Rectal smooth muscle tissue (tissue), 1 donor: ENCODE results near the gene MMP24OS.

Source experiments
- H3K27ac ChIP-seq: one replicate; pipeline ENCODE4 v1.7.0; 2013; ENCODE audit warnings: low read depth, low read length, inconsistent platforms
- H3K27me3 ChIP-seq: one replicate; pipeline ENCODE4 v1.7.0; 2013; ENCODE audit warnings: low read length; ENCODE audit not compliant: control insufficient read depth, insufficient read depth
- H3K36me3 ChIP-seq: one replicate; pipeline ENCODE4 v1.7.0; 2013; ENCODE audit warnings: low read length; ENCODE audit not compliant: control insufficient read depth, insufficient read depth
- H3K4me1 ChIP-seq: one replicate; pipeline ENCODE4 v1.7.0; 2013; ENCODE audit warnings: low read length; ENCODE audit not compliant: control insufficient read depth, insufficient read depth
- H3K4me3 ChIP-seq: one replicate; pipeline ENCODE4 v1.7.0; 2013; ENCODE audit warnings: low read length
- H3K9ac ChIP-seq: one replicate; pipeline ENCODE4 v1.7.0; 2013; ENCODE audit warnings: low read length

The MMP24OS gene

DNA sequence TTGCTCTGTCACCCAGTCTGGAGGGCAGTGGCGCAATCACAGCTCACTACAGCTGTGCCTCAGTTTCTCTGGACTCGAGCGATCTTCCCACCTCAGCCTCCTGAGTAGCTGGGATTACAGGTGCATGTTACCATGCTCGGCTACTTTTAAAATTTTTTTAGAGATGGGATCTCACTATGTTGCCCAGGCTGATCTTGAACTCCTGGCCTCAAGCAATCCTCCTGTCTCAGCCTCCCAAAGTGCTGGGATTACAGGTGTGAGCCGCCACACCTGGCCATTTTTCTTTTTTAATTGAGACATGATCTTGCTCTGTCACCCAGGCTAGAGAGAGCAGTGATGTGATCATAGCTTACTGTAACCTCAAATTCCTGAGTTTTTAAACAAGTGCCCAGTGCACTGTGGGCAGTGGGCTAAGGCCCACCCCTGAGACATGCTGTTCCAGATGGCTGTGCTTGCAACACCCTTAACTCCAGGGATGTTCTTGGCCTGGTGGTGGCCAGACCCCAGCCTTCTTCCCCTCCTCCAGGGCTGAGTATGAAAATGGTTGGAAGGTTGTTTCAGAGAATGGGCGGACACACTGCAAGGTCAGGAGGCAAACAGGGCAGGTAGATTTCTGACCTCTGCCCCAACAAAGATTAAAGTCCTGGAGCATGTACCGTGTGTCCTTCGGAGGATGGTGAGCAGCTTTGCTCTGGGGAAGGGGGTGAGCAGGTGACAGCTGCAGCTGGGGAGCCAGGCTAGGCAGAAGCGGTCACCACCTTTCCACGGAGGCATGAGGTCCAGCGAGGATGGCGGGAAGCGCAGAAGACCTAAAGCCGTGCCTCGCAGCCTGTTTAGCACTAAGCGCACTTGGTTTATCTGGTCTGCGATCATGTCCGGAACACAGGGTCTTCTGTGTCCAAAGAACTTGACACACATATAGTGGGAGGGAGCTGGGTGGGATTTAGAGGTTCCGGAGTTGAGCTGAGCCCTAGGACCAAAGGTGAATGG, 15.7 kb upstream of the MMP24OS start:
- H3K4me1 ChIP-seq = no peaks in the 10 kb centered on the region
- H3K27ac ChIP-seq = no peak overlapping the region
- H3K9ac ChIP-seq = no peak overlapping the region
- H3K36me3 ChIP-seq = no peaks in the 10 kb centered on the region
- peaks cover 2% of the 10 kb centered on the region for H3K27me3 ChIP-seq
- no peak overlapping the region for H3K4me3 ChIP-seq

DNA sequence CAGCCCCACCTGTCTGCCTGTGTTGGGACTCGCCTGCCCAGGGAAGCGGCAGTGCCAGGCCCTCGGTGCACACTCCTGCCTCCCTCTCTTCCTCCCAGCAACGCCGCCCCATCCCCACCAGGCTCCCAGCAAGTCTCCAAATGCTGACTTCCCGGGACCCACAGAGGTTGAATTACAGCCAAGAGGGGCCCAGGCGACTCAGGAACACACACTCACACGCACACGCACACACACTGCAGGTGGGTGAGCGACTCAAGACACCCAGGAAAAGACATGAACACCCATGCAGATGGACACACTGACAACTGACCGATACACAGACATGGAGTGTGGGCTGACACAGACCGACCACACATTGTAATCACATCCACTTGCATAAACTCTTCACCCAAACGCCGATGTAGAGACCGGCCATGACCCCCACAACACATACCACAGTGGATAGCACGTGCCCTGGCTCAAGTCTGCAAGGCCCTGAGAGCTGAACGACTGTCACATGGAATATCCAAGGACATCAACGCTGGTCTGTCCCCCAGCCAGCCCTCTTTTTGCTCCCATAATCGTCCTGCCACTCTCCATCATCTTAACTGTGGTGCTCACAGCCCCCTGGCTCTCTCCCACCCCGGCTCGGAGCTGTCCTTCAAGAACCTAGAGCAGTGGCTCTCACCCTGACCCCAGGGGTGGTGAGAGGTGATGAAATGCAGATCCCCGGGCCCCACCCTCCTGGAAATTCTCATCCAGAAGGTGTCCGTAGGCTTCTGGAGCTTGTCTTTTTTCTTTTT, 14.8 kb upstream of the MMP24OS start:
- Histone ChIP-seq H3K9ac (no peak overlapping the region), H3K27me3 (peaks cover 2% of the 10 kb centered on the region), H3K4me3 (no peak overlapping the region), H3K27ac (no peak overlapping the region), H3K36me3 (no peaks in the 10 kb centered on the region), H3K4me1 (no peaks in the 10 kb centered on the region)

DNA sequence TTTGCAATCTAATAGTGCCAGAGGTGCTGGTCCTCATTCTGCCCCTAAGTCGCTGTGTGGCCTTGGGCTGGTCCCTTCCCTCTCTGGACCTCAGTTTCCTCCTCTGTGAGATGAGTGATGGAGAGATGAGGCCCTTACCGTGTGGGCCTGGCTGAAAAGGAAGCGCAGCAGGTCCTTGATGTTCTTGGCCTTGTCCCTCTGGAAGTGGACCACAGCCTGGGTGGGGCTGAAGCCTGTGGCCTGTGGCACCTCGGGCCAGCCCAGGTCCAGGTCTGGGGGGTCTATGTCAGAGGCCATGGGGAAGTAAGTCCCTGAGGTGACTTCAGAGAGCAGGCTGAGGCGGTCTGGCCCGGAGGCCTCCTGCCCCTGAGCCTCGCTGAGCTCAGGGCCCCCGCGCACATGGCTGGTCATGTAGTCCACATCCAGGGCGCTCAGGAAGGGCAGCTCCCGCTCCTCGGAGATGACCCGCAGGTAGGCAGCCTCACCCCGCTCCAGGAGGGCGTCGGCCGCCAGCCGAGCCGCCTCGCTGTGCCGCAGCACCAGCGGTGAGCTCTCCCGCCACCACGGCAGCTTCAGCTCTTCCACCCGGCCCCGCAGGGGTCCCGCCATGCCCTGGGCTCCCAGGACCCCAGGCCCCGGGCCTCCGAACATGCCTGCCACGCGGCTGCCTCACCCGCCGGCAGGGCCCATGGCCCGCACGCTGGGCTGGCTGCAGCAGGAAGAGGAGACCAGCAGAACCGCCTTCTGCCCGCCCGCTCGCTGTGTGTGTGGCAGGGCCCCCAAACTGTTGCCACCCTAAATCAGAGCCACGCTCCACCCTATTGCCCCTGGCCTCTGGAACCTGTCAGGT, 14.0 kb upstream of the MMP24OS start, which contains the start of gene FAM83C:
Gene FAM83C, minus strand, starts transcription at position 772 of the 850 bp plus-strand sequence. Its CDS starts 121 bp downstream, at position 651.
- H3K27ac ChIP-seq = no peak within 1 kb of the TSS

DNA sequence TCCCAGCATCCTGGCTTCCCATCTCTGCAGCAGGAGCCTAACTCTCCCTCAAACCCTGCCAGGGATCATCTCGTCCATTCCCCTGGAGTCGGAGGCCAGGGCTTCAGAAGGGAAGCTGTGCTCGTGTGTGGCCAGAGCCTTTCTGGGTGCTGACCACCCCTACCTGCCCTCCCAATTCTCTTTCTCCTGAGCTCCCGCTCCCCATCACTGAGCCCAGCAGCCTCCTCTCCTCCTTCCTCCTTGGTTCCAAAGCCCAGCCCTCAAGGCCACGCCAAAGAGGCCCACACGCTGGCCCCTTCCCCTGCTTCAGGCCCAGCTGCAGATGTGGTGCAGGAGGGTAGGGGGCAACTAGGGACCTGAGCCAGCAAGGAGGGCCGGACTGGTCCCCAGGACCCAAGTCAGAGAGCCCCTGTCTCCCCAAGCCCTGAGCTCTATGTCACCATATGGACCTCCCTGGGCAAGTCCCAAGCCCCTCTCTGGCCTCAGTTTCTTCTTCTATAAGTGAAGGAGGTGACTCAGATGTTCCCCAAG, 13.0 kb upstream of the MMP24OS start:
- no peaks in the 10 kb centered on the region for H3K36me3 ChIP-seq
- H3K4me3 ChIP-seq = no peak overlapping the region
- no peak overlapping the region for H3K9ac ChIP-seq
- peaks cover 2% of the 10 kb centered on the region for H3K27me3 ChIP-seq
- H3K27ac ChIP-seq = no peak overlapping the region
- H3K4me1 ChIP-seq = no peaks in the 10 kb centered on the region

More for the DNA sequence above, 14.0 kb upstream of the MMP24OS start, which contains the start of gene FAM83C:
- Histone ChIP-seq H3K9ac (no peak within 1 kb of the TSS), H3K4me1 (no peaks in the 10 kb centered on the region), H3K27me3 (peaks cover 2% of the 10 kb centered on the region), H3K36me3 (no peaks in the 10 kb centered on the region), H3K4me3 (no peak within 1 kb of the TSS)

DNA sequence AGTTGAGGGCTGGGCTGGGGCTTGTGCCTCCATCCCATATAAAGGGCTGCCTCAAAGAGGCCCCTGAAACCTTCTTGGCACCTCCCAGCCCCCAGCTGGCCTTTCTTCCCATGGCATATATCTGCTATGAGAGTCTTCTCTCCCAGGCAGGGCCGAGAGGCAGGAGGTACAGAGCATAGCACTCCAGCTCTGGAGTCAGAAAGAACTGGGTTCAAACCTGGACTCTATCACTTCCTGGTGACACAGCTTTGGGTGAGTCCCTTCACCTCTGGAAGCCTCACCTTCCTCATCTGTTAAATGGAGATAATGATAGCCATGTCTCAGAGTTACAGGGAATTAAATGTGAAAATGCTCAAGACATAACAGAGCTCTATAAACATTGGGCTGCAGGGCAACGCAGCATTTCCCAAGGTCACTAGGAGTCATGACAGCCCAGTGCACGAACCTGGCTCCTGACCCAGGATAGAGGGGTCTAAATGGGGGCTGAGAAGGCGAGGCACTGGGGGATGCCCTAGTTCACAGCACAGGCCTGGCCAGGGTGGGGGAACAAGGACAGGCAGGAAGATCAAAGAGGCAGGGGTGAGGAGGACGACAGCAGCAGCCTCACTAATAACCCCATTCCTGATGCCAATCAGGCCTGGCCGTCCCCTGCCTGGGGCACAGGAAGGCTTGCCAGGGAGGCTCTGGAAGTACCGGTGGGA, 12.4 kb upstream of the MMP24OS start:
- H3K4me3 ChIP-seq = no peak overlapping the region
- no peaks in the 10 kb centered on the region for H3K36me3 ChIP-seq
- H3K27me3 ChIP-seq = peaks cover 2% of the 10 kb centered on the region
- H3K4me1 ChIP-seq = no peaks in the 10 kb centered on the region
- H3K9ac ChIP-seq = no peak overlapping the region
- no peak overlapping the region for H3K27ac ChIP-seq

DNA sequence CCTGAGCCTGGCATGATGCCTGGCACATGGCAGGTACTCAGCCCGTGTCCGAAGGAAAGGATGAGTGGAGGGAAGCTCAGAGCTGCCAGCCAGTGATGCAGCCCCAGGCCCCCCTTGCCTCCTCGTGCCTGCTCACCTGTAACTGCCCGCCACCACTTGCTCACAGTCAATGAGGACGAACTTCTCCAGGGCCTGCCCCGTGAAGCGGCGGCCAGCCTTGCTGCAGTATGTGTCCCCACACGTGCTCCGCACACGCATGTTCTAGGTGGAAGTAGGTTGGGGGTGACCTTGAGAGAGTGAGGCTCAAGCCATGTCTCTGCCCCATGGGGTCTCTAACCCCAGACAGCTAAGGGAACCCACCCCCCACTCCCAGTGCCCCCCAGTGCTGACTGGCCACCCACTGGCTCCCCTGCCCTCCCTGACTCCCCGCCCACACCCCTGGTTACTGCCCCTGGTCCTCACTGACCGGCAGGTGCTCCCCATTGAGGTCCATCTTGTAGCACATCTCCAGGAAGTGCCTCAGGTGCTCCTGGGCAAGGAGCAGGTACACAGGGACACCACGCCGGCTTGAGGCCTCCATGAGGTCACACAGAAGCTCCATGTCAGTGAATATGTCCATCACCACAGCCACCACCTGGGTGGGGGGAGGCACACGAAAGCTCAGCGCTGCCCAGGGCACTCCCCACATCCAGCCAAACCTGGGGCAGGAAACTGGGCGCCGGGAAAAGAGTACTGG, 10.6 kb upstream of the MMP24OS start:
- Histone ChIP-seq H3K27me3 (peaks cover under 1% of the 10 kb centered on the region), H3K27ac (no peak overlapping the region), H3K36me3 (no peaks in the 10 kb centered on the region), H3K9ac (no peak overlapping the region), H3K4me1 (peaks cover 7% of the 10 kb centered on the region), H3K4me3 (no peak overlapping the region)

DNA sequence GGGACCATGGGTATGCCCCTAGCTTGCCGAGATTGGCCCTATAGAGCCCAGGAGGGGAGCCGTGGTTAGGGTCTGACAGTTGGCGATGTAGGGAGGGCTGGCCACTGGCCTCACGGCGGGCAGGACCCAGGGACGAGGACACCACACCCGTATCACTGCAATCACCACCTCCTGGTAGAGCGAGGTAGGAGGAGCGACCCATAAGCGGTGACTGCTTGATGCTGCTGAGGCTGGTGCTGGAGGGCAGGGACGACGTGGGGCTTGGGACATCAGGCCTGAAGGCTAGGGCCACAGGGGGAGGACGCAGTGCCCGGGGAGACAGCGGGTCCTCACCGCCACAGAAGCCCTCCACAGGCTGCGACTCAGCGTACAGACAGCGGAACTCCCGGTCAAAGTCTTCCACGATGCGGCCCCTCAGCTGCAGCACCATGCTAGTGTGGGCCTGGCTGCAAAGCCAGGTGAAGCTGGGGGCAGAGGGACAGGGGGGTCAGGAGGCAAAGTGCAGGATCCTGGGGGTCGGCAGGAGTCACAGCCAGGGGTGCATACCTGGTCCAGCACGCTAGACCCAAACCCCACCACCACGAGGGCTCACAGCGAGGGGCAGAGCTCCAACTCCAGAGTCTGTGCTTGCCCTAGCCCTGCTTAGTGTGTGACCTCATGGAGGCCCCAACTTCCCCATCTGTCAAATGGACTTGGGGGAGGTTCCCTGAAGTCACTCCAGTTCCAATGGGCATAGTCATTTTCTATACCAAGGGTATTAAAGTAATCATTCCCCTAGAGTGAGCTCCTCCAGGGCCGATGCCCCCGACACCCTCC, 9.8 kb upstream of the MMP24OS start:
- H3K36me3 ChIP-seq = no peaks in the 10 kb centered on the region
- peaks cover 10% of the 10 kb centered on the region for H3K4me1 ChIP-seq
- H3K9ac ChIP-seq = no peak overlapping the region
- H3K27ac ChIP-seq = no peak overlapping the region
- no peak overlapping the region for H3K4me3 ChIP-seq
- H3K27me3 ChIP-seq = no peaks in the 10 kb centered on the region

DNA sequence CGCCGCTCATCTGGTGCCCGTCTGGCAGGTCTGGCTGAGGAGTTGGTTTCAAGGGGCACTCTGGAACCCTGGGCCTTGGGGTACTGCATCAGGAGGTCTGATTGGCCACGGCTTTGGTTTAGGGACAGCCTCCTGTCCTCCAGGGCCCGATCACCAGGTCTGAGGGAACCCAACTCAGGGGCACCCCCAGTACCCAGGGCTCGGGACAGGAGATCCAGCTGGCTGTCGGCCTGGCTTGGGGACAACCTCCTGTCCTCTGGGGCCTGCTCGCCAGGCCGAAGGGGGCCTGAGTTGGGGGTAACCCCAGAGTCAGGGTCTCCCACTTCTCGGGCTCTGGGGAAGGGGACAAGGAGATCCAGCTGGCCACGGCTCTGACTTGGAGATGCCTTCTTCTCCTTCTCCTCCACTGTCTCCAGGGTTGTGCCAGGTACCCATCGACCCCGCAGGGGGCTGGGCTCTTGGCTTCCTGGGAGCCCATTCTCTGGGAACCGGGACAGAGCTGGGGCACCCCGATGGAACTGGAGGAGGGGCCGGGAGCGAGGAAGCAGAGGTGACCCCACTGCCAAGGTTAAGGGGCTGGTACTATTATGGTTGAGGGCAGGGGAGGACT, 9.1 kb upstream of the MMP24OS start:
- no peak overlapping the region for H3K27ac ChIP-seq

DNA sequence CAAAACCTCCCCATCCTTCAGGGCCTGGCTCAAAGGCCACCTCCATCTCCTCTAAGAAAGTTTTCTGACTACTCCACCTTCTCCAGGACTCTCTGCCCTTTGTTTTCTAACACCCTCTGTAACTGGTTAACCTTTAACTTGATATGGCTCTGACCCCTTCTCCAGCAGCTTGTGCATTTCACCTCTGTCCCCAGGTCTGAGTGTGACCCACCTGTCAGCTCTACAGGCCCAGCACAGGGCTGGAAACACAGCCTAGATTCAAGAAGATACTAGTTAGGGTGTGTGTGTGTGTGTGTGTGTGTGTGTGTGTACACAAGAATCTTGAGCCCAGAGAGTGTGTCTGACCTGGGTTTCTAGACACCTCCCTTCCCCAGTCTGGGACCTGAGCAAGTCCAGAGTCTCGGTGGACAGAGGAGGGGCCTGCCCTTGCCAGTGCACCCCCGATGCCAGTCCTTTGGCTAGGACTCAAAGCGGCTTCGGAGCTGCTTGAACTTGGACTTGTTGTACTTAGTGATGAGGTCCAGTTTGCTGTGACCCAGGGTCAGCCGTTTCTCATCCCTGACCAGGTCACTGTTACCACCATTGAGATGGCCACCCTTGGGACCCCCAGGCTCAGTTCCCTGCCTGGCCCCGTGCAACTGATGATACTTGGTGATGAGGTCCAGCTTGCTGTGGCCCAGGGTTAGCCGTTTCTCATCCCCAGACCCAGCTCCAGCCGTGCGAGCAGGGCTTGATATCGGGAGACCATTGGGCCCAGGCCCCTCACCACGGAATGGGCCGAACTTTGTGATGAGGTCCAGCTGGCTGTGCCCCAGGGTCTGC, 8.4 kb upstream of the MMP24OS start:
- H3K4me1 ChIP-seq = peaks cover 10% of the 10 kb centered on the region
- no peak overlapping the region for H3K27ac ChIP-seq

More for the DNA sequence above, 9.1 kb upstream of the MMP24OS start:
- Histone ChIP-seq H3K9ac (no peak overlapping the region), H3K4me1 (peaks cover 10% of the 10 kb centered on the region), H3K36me3 (no peaks in the 10 kb centered on the region), H3K4me3 (no peak overlapping the region), H3K27me3 (no peaks in the 10 kb centered on the region)

DNA sequence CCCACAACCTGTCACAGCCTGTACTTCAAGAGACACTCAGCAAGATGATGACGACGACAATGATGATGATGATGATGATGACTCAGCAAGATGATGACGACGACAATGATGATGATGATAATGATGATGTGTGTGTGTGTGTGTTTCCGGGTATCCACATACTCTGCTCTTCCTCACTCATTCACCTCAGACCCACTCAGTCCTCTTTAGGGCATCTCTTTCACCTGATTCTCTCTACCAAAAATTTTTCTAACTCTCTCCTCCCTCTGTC, 7.8 kb upstream of the MMP24OS start:
- Histone ChIP-seq H3K27ac (no peak overlapping the region), H3K4me3 (no peak overlapping the region), H3K36me3 (no peaks in the 10 kb centered on the region), H3K4me1 (peaks cover 10% of the 10 kb centered on the region), H3K27me3 (no peaks in the 10 kb centered on the region), H3K9ac (no peak overlapping the region)

More for the DNA sequence above, 8.4 kb upstream of the MMP24OS start:
- H3K9ac ChIP-seq = no peak overlapping the region
- H3K27me3 ChIP-seq = no peaks in the 10 kb centered on the region
- H3K36me3 ChIP-seq = no peaks in the 10 kb centered on the region
- no peak overlapping the region for H3K4me3 ChIP-seq
